Testis (tissue), 3 donors: ENCODE measurements around the gene PHKA1. TPM values are rescaled to one million over a fixed set of nuclear protein-coding genes. Genes with fewer than 3 reads are reported as not detected.
"Not testable (repeated sequence)": the region's sequence is repeated elsewhere in the genome, so short reads cannot be mapped to it uniquely, and the experiment has no call there.

Source experiments
- DNase-seq: peaks from one replicate; pipeline ENCODE4 v3.0.0-alpha.2; 2019
- H3K27ac ChIP-seq, 2 donors: fragments of 200-600 bp; sonication (generic); one replicate each; pipeline ENCODE4 v1.5.1; 2019
- H3K27me3 ChIP-seq: fragments of 200-600 bp; sonication (generic); one replicate; pipeline ENCODE4 v1.5.1; 2019
- H3K36me3 ChIP-seq: fragments of 200-600 bp; sonication (generic); one replicate; pipeline ENCODE4 v1.5.1; 2017; ENCODE audit warnings: low read depth; ENCODE audit errors: missing control alignments
- H3K4me1 ChIP-seq: fragments of 200-600 bp; sonication (generic); one replicate; pipeline ENCODE4 v1.5.1; 2019
- H3K4me3 ChIP-seq, 2 donors: fragments of 200-600 bp; sonication (generic); one replicate each; pipeline ENCODE4 v1.5.1; 2017 to 2019
- H3K9me3 ChIP-seq: fragments of 200-600 bp; sonication (generic); one replicate; pipeline ENCODE4 v1.5.1; 2017
- CTCF ChIP-seq, 3 experiments: fragments of 450-650 bp in 2 of 3; fragments of 200-600 bp in 1 of 3; sonication (generic) in 1 of 3; IDR thresholded peaks; one replicate each; pipeline ENCODE4 v1.5.1; 2016 to 2019; ENCODE audit warnings: antibody characterized with exemption in 3 of 3, mild to moderate bottlenecking in 2 of 3, moderate library complexity in 1 of 3
- POLR2A ChIP-seq: fragments of 450-650 bp; IDR thresholded peaks from one replicate; pipeline ENCODE4 v1.6.1; 2017; ENCODE audit warnings: antibody characterized with exemption, mild to moderate bottlenecking, moderate library complexity
- WGBS, 2 donors: methylation state at CpG; one replicate each; pipeline ENCODE4 v1.1.5; 2018; 5-methylcytosine and 5-hydroxymethylcytosine counted together
- intact Hi-C: fragments of 100-400 bp; cut with DNase I; formaldehyde crosslinking; loops from one replicate; pipeline ENCODE4 v1.15.1; 2023; ENCODE audit warnings: low total_unique reads
- polyA plus RNA-seq: library from polyadenylated mRNA; stranded (reverse); fragments of 350-450 nt; fragmentation: Illumina TruSeq; extraction: RNeasy Lipid Tissue Mini Kit (QIAGEN cat#74804); gene quantifications from one replicate; pipeline ENCODE4 v1.2.3, GENCODE V29; 2014; ENCODE audit warnings: low read depth, low replicate concordance; ENCODE audit not compliant: insufficient read depth
- total RNA-seq, 2 donors: library from RNA; depleted of rRNA; stranded (reverse); fragments of >200 nt; gene quantifications; one replicate each; pipeline ENCODE4 v1.2.3, GENCODE V29; 2016

The PHKA1 gene
- total and polyA plus RNA-seq, 3 donors from 2014 or later = 3.6 to 13.1 (median 11.4) TPM

- H3K36me3 ChIP-seq = no peaks in the 10 kb centered on the region
- no peaks in the 10 kb centered on the region for H3K9me3 ChIP-seq
- DNase-seq = no peak
- no peak for TF ChIP-seq POLR2A
- no peak for TF ChIP-seq CTCF (IDR thresholded peaks at IDR 0.05)
- H3K4me3 ChIP-seq = no peak overlapping the region
- no peaks in the 10 kb centered on the region for H3K27me3 ChIP-seq
- no peak overlapping the region for H3K27ac ChIP-seq
- WGBS, 2 donors = 61 to 88% methylated on average over 4 of the region's 4 CpGs
- intact Hi-C loops = no loop called here
- H3K4me1 ChIP-seq = no peaks in the 10 kb centered on the region
Measured at GRCh38 chrX:72685810-72686456, 28.2 kb downstream of the PHKA1 start.

- WGBS, 2 donors = 40 to 63% methylated on average over 1 of the region's 1 CpG
- TF ChIP-seq CTCF (IDR thresholded peaks at IDR 0.05) = no peak
- no peak for TF ChIP-seq POLR2A
Measured at GRCh38 chrX:72685018-72685417, 29.1 kb downstream of the PHKA1 start.

GRCh38 chrX:72683631-72684030 is 30.5 kb downstream of the PHKA1 start:
- H3K27ac ChIP-seq = no peak overlapping the region
- H3K4me3 ChIP-seq = no peak overlapping the region
- TF ChIP-seq CTCF (IDR thresholded peaks at IDR 0.05) (no peak), POLR2A (no peak)
- DNase-seq = no peak
- H3K4me1 ChIP-seq = no peaks in the 10 kb centered on the region
- intact Hi-C loops = no loop called here
- H3K9me3 ChIP-seq = no peaks in the 10 kb centered on the region
- H3K36me3 ChIP-seq = no peaks in the 10 kb centered on the region
- no peaks in the 10 kb centered on the region for H3K27me3 ChIP-seq
- 70 to 100% methylated on average over 1 of the region's 1 CpG for WGBS, 2 donors

More at GRCh38 chrX:72685018-72685417, 29.1 kb downstream of the PHKA1 start:
- H3K27ac ChIP-seq = no peak overlapping the region
- no peak overlapping the region for H3K4me3 ChIP-seq
- no peaks in the 10 kb centered on the region for H3K36me3 ChIP-seq
- no peaks in the 10 kb centered on the region for H3K27me3 ChIP-seq
- no peaks in the 10 kb centered on the region for H3K4me1 ChIP-seq
- no peaks in the 10 kb centered on the region for H3K9me3 ChIP-seq
- intact Hi-C loops = no loop called here
- DNase-seq = no peak

GRCh38 chrX:72676465-72676864 is 37.6 kb downstream of the PHKA1 start:
- DNase-seq = no peak
- whole genome bisulfite sequencing, 2 donors = 91 to 96% methylated on average over 2 of the region's 2 CpGs
- no peak for TF ChIP-seq POLR2A
- TF ChIP-seq CTCF (IDR thresholded peaks at IDR 0.05) = no peak
- no peaks in the 10 kb centered on the region for H3K27me3 ChIP-seq
- intact Hi-C loops = no loop called here
- H3K4me1 ChIP-seq = no peaks in the 10 kb centered on the region
- H3K4me3 ChIP-seq = no peak overlapping the region
- H3K27ac ChIP-seq = no peak overlapping the region
- H3K36me3 ChIP-seq = no peaks in the 10 kb centered on the region
- H3K9me3 ChIP-seq = no peaks in the 10 kb centered on the region

GRCh38 chrX:72673951-72674350 is 40.2 kb downstream of the PHKA1 start:
- 71% methylated on average over 1 of the region's 1 CpG; no CpG with 5 or more reads in 1 of the 2 donors for WGBS, 2 donors
- H3K9me3 ChIP-seq, H3K4me1 ChIP-seq, H3K4me3 ChIP-seq, H3K27ac ChIP-seq, H3K27me3 ChIP-seq, intact Hi-C loops, DNase-seq, H3K36me3 ChIP-seq: not testable (repeated sequence)

GRCh38 chrX:72669508-72669907 is 44.6 kb downstream of the PHKA1 start:
- H3K4me1 ChIP-seq, H3K27ac ChIP-seq, intact Hi-C loops, DNase-seq, H3K36me3 ChIP-seq, H3K4me3 ChIP-seq, H3K27me3 ChIP-seq, H3K9me3 ChIP-seq: not testable (repeated sequence)
- 95% methylated on average over 3 to 4 of the region's 5 CpGs for WGBS, 2 donors
